Measurements from ENCODE around the gene SNRNP200. TPM values are rescaled to one million over a fixed set of nuclear protein-coding genes. Genes with fewer than 3 reads are reported as not detected.
A peak's percentile ranks its signal among the peaks of the same experiment; 100 is the strongest.

SNRNP200 gene
- total and polyA plus RNA-seq, 3 experiments from 2014 or later: 108 to 206 (median 203) TPM

GRCh38 chr2:96239745-96240264, 65.5 kb downstream of the SNRNP200 start:
- H3K4me1 Mint-ChIP-seq: peaks cover 19 to 34% (median 27%) of the 10 kb centered on the region in 3 donors
- Histone ChIP-seq H3K36me3 (ENCODE audit: insufficient read depth, low read length) (no peaks in the 10 kb centered on the region), H3K4me3 (ENCODE audit: low read length) (no peak overlapping the region), H3K27ac (ENCODE audit: low read depth, low read length) (no peak overlapping the region), H3K9me3 (ENCODE audit: low read length) (no peaks in the 10 kb centered on the region), H3K27me3 (ENCODE audit: insufficient read depth, low read length, poor library complexity, severe bottlenecking) (no peaks in the 10 kb centered on the region), H3K4me1 (ENCODE audit: insufficient read depth, low read length) (peaks cover 27% of the 10 kb centered on the region)
- POLR2A ChIA-PET: no interaction called here
- H3K27ac Mint-ChIP-seq: peak overlapping the region in 6 of 8 donors; percentile 7 to 96 (median 25)
- peaks cover 0 to 3% (median 1%) of the 10 kb centered on the region in 3 donors for H3K36me3 Mint-ChIP-seq
- no peak for DNase-seq
- no peak overlapping the region for H3K4me3 Mint-ChIP-seq
- no peaks in the 10 kb centered on the region for H3K27me3 Mint-ChIP-seq
- H3K9me3 Mint-ChIP-seq: no peaks in the 10 kb centered on the region
- CTCF ChIA-PET: interaction anchor here (1.0 to 1.4 kb wide), 3 partner anchors 17 to 101 kb away, joined by 4 to 5 read pairs (median 4); partner anchors contain the start of genes ASTL and STARD7

GRCh38 chr2:96239091-96239490, 66.3 kb downstream of the SNRNP200 start:
- Mint-ChIP-seq H3K4me1 (peaks cover 19 to 31% (median 24%) of the 10 kb centered on the region in 3 donors), H3K9me3 (no peaks in the 10 kb centered on the region), H3K4me3 (peak overlapping the region in 1 of 7 donors; percentile 72), H3K27me3 (no peaks in the 10 kb centered on the region), H3K36me3 (peaks cover 0 to 5% (median 1%) of the 10 kb centered on the region in 3 donors), H3K27ac (no peak overlapping the region)
- no peaks in the 10 kb centered on the region for H3K27me3 ChIP-seq (ENCODE audit: insufficient read depth, low read length, poor library complexity, severe bottlenecking)
- no peaks in the 10 kb centered on the region for H3K9me3 ChIP-seq (ENCODE audit: low read length)
- H3K4me1 ChIP-seq (ENCODE audit: insufficient read depth, low read length): peaks cover 27% of the 10 kb centered on the region
- no peak for DNase-seq
- no peak overlapping the region for H3K4me3 ChIP-seq (ENCODE audit: low read length)
- no peaks in the 10 kb centered on the region for H3K36me3 ChIP-seq (ENCODE audit: insufficient read depth, low read length)
- H3K27ac ChIP-seq (ENCODE audit: low read depth, low read length): no peak overlapping the region
- ChIA-PET CTCF (interaction anchor here (1.0 kb wide), 1 partner anchor 100 kb away, joined by 4 read pairs; the partner anchor contains the start of gene ASTL), POLR2A (interaction anchor here (0.5 kb wide), 1 partner anchor 23 kb away, joined by 4 read pairs; no protein-coding TSS in a partner anchor)

DNA sequence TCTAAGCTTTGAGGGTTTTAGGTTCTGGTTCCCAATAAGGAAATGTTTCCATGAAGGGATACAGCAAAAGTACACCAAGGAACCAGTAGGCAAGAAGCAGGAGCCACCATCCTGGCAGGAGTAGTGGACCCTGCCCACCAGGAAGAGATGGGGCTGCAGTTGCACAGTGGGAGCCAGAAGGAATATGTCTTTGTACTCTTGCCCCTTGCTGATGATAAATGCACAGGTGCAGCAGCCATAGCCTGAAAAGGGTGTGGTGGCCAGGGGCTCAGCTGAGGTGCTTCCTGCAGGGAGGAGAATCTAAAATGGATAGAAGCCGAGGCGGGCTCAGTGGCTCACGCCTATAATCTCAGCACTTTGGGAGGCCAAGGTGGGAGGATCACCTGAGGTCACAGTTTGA, 67.1 kb downstream of the SNRNP200 start:
- H3K36me3 Mint-ChIP-seq: peaks cover 0 to 5% (median 1%) of the 10 kb centered on the region in 3 donors
- peaks cover 27% of the 10 kb centered on the region for H3K4me1 ChIP-seq (ENCODE audit: insufficient read depth, low read length)
- H3K4me3 ChIP-seq (ENCODE audit: low read length): no peak overlapping the region
- no peaks in the 10 kb centered on the region for H3K9me3 Mint-ChIP-seq
- H3K27ac Mint-ChIP-seq: no peak overlapping the region
- no peaks in the 10 kb centered on the region for H3K9me3 ChIP-seq (ENCODE audit: low read length)
- DNase-seq: no peak
- H3K4me1 Mint-ChIP-seq: peaks cover 19 to 31% (median 24%) of the 10 kb centered on the region in 3 donors
- no peak overlapping the region for H3K4me3 Mint-ChIP-seq
- no peak overlapping the region for H3K27ac ChIP-seq (ENCODE audit: low read depth, low read length)
- ChIA-PET CTCF (no interaction called here), POLR2A (no interaction called here)
- no peaks in the 10 kb centered on the region for H3K27me3 Mint-ChIP-seq
- H3K27me3 ChIP-seq (ENCODE audit: insufficient read depth, low read length, poor library complexity, severe bottlenecking): no peaks in the 10 kb centered on the region
- H3K36me3 ChIP-seq (ENCODE audit: insufficient read depth, low read length): no peaks in the 10 kb centered on the region

- Mint-ChIP-seq H3K4me3 (no peak overlapping the region), H3K4me1 (peaks cover 9 to 17% (median 14%) of the 10 kb centered on the region in 3 donors), H3K27ac (no peak overlapping the region), H3K27me3 (no peaks in the 10 kb centered on the region), H3K9me3 (no peaks in the 10 kb centered on the region), H3K36me3 (peaks cover 0 to 5% (median 1%) of the 10 kb centered on the region in 3 donors)
- peaks cover 13% of the 10 kb centered on the region for H3K4me1 ChIP-seq (ENCODE audit: insufficient read depth, low read length)
- H3K27ac ChIP-seq (ENCODE audit: low read depth, low read length): no peak overlapping the region
- POLR2A ChIA-PET: no interaction called here
- CTCF ChIA-PET: interaction anchor here (1.2 kb wide), 1 partner anchor 9 kb away, joined by 3 read pairs; no protein-coding TSS in a partner anchor
- H3K27me3 ChIP-seq (ENCODE audit: insufficient read depth, low read length, poor library complexity, severe bottlenecking): no peaks in the 10 kb centered on the region
- no peak overlapping the region for H3K4me3 ChIP-seq (ENCODE audit: low read length)
- DNase-seq: no peak
- H3K36me3 ChIP-seq (ENCODE audit: insufficient read depth, low read length): no peaks in the 10 kb centered on the region
- H3K9me3 ChIP-seq (ENCODE audit: low read length): no peaks in the 10 kb centered on the region
Measured at GRCh38 chr2:96236882-96237281, 68.5 kb downstream of the SNRNP200 start.

DNA sequence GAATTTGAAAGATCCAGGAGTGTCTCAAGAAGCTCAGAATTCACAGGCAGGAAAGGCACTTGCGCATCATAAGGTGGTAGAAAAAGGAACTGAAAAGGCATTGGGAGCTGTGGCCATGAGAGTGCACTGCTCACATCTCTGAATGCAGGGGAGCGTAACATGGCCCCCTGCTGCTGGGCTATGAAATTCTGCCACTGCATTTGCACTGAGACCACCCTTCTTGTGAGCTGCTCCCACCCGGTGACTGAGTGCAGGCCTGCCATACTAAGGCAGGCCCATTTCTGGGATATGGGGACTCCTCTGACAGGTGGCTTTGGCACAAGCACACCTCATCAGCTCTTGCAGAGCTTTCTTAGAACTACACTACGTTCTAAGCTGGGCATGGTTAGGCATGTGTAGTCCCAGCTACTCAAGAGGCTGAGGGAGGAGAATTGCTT, 71.4 kb downstream of the SNRNP200 start:
- Mint-ChIP-seq H3K27me3 (no peaks in the 10 kb centered on the region), H3K4me1 (no peaks in the 10 kb centered on the region), H3K4me3 (no peak overlapping the region), H3K36me3 (peaks cover 0 to 11% (median 1%) of the 10 kb centered on the region in 3 donors), H3K9me3 (no peaks in the 10 kb centered on the region), H3K27ac (no peak overlapping the region)
- H3K27ac ChIP-seq (ENCODE audit: low read depth, low read length): no peak overlapping the region
- ChIA-PET CTCF (interaction anchor here (1.2 kb wide), 1 partner anchor 8 kb away, joined by 3 read pairs; no protein-coding TSS in a partner anchor), POLR2A (no interaction called here)
- DNase-seq: no peak
- H3K4me3 ChIP-seq (ENCODE audit: low read length): no peak overlapping the region
- H3K9me3 ChIP-seq (ENCODE audit: low read length): no peaks in the 10 kb centered on the region
- no peaks in the 10 kb centered on the region for H3K36me3 ChIP-seq (ENCODE audit: insufficient read depth, low read length)
- H3K4me1 ChIP-seq (ENCODE audit: insufficient read depth, low read length): no peaks in the 10 kb centered on the region
- no peaks in the 10 kb centered on the region for H3K27me3 ChIP-seq (ENCODE audit: insufficient read depth, low read length, poor library complexity, severe bottlenecking)

GRCh38 chr2:96233436-96233835, 71.9 kb downstream of the SNRNP200 start:
- no peak overlapping the region for H3K4me3 ChIP-seq (ENCODE audit: low read length)
- ChIA-PET POLR2A (no interaction called here), CTCF (interaction anchor here (1.2 to 1.9 kb wide), 2 partner anchors 8 to 116 kb away, joined by 3 to 4 read pairs; no protein-coding TSS in a partner anchor)
- H3K27me3 Mint-ChIP-seq: no peaks in the 10 kb centered on the region
- H3K27ac ChIP-seq (ENCODE audit: low read depth, low read length): no peak overlapping the region
- H3K36me3 ChIP-seq (ENCODE audit: insufficient read depth, low read length): no peaks in the 10 kb centered on the region
- no peaks in the 10 kb centered on the region for H3K9me3 ChIP-seq (ENCODE audit: low read length)
- no peak overlapping the region for H3K4me3 Mint-ChIP-seq
- no peaks in the 10 kb centered on the region for H3K27me3 ChIP-seq (ENCODE audit: insufficient read depth, low read length, poor library complexity, severe bottlenecking)
- no peaks in the 10 kb centered on the region for H3K4me1 ChIP-seq (ENCODE audit: insufficient read depth, low read length)
- H3K36me3 Mint-ChIP-seq: peaks cover 0 to 11% (median 1%) of the 10 kb centered on the region in 3 donors
- no peaks in the 10 kb centered on the region for H3K9me3 Mint-ChIP-seq
- DNase-seq: no peak
- H3K4me1 Mint-ChIP-seq: no peaks in the 10 kb centered on the region
- no peak overlapping the region for H3K27ac Mint-ChIP-seq

DNA sequence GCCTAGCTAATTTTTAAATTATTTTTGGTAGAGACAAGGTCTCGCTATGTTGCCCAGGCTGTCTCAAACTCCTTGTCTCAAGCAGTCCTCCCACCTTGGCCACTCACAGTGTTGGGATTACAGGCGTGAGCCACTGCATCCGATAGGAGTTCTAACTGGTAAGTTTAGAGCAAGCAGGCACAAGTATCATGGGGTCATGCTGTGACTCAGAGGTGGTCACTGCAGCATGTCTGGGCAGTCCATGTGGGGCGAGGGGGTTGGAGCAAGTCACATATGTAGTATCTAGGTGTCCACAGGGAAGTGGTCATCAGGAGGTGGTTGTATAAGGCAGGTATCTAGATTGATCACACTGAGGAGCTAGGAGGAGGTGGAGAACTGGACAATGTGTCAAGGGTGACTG, 74.0 kb downstream of the SNRNP200 start:
- no peaks in the 10 kb centered on the region for H3K27me3 Mint-ChIP-seq
- no peak overlapping the region for H3K4me3 Mint-ChIP-seq
- H3K4me1 ChIP-seq (ENCODE audit: insufficient read depth, low read length): no peaks in the 10 kb centered on the region
- ChIA-PET CTCF (interaction anchor here (1.9 kb wide), 1 partner anchor 114 kb away, joined by 4 read pairs; no protein-coding TSS in a partner anchor), POLR2A (interaction anchor here (0.9 kb wide), 1 partner anchor 10 kb away, joined by 3 read pairs; no protein-coding TSS in a partner anchor)
- H3K4me3 ChIP-seq (ENCODE audit: low read length): no peak overlapping the region
- H3K4me1 Mint-ChIP-seq: no peaks in the 10 kb centered on the region
- H3K27me3 ChIP-seq (ENCODE audit: insufficient read depth, low read length, poor library complexity, severe bottlenecking): no peaks in the 10 kb centered on the region
- no peaks in the 10 kb centered on the region for H3K9me3 Mint-ChIP-seq
- peaks cover 0 to 11% (median 0%) of the 10 kb centered on the region in 3 donors for H3K36me3 Mint-ChIP-seq
- DNase-seq: no peak
- no peaks in the 10 kb centered on the region for H3K9me3 ChIP-seq (ENCODE audit: low read length)
- no peak overlapping the region for H3K27ac Mint-ChIP-seq
- no peaks in the 10 kb centered on the region for H3K36me3 ChIP-seq (ENCODE audit: insufficient read depth, low read length)
- H3K27ac ChIP-seq (ENCODE audit: low read depth, low read length): no peak overlapping the region

DNA sequence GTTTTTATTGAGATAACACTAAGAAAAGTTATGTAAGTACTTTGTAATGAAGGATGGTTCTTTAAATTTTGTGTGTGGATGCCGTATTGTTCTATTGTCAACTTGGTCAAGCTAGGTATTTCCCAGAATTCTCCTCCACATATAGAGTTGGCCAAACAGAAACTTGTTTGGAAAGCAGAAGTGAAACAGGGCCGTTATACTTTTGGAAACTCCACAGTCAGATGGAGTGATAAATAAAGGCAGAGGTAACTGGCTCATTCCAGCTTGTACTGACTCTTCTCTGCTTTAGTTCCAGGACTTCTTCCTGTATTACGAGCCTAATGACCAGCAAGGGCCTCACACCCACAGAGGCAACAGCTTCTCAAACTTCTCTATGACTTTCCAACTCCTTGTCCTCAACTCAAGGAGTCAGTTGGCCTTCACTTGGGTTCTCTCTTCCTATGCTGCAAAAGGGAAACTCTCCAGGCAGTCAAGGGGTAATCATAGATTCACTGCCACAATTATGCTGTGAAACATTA, 80.3 kb downstream of the SNRNP200 start:
- Histone ChIP-seq H3K27me3 (ENCODE audit: insufficient read depth, low read length, poor library complexity, severe bottlenecking) (no peaks in the 10 kb centered on the region), H3K27ac (ENCODE audit: low read depth, low read length) (peak overlapping the region; percentile 68), H3K36me3 (ENCODE audit: insufficient read depth, low read length) (no peaks in the 10 kb centered on the region), H3K9me3 (ENCODE audit: low read length) (no peaks in the 10 kb centered on the region), H3K4me1 (ENCODE audit: insufficient read depth, low read length) (no peaks in the 10 kb centered on the region), H3K4me3 (ENCODE audit: low read length) (no peak overlapping the region)
- H3K4me1 Mint-ChIP-seq: no peaks in the 10 kb centered on the region
- H3K27me3 Mint-ChIP-seq: no peaks in the 10 kb centered on the region
- no peaks in the 10 kb centered on the region for H3K9me3 Mint-ChIP-seq
- peaks cover 0 to 2% (median 0%) of the 10 kb centered on the region in 3 donors for H3K36me3 Mint-ChIP-seq
- H3K27ac Mint-ChIP-seq: peak overlapping the region in 1 of 8 donors; percentile 71
- CTCF ChIA-PET: interaction anchor here (1.6 kb wide), 1 partner anchor 16 kb away, joined by 3 read pairs; the partner anchor contains the start of gene STARD7
- H3K4me3 Mint-ChIP-seq: no peak overlapping the region
- DNase-seq: no peak
- POLR2A ChIA-PET: no interaction called here
